Prostate gland (tissue), 2 donors: ENCODE measurements around the gene DMD. TPM values are rescaled to one million over a fixed set of nuclear protein-coding genes. Genes with fewer than 3 reads are reported as not detected.

ENCODE experiments used
- DNase-seq: peaks from one replicate; pipeline ENCODE4 v3.0.0-alpha.2; 2019; ENCODE audit warnings: low spot score
- H3K27ac ChIP-seq, 2 donors: fragments of 200-600 bp; sonication (generic); 2 replicates each; pipeline ENCODE4 v1.5.1; 2017 to 2019
- H3K27me3 ChIP-seq: fragments of 200-600 bp; sonication (generic); replicated peaks from 2 replicates; pipeline ENCODE4 v1.5.1; 2019; ENCODE audit not compliant: insufficient read depth
- H3K36me3 ChIP-seq, 2 donors: fragments of 200-600 bp; sonication (generic); 1 replicate in 1 of 2; 2 replicates in 1 of 2; pipeline versions ENCODE4 v1.5.1 to v1.8.1; 2017 to 2019
- H3K4me1 ChIP-seq: fragments of 200-600 bp; sonication (generic); replicated peaks from 2 replicates; pipeline ENCODE4 v1.5.1; 2019
- H3K4me3 ChIP-seq, 2 donors: fragments of 200-600 bp; sonication (generic); 2 replicates each; pipeline ENCODE4 v1.5.1; 2017 to 2019
- H3K9me3 ChIP-seq: fragments of 200-600 bp; sonication (generic); 2 replicates; pipeline ENCODE4 v1.5.1; 2017
- POLR2A ChIP-seq: fragments of 450-650 bp; IDR thresholded peaks from one replicate; pipeline ENCODE4 v1.6.1; 2016; ENCODE audit warnings: antibody characterized with exemption, mild to moderate bottlenecking
- POLR2AphosphoS5 ChIP-seq: sonication (generic); formaldehyde crosslinking; IDR thresholded peaks from one replicate; pipeline ENCODE4 v1.6.1; 2017; ENCODE audit warnings: antibody characterized with exemption
- WGBS: methylation state at CpG from one replicate; pipeline ENCODE4 v1.1.5; 2018; 5-methylcytosine and 5-hydroxymethylcytosine counted together
- intact Hi-C: fragments of 100-400 bp; cut with DNase I; formaldehyde crosslinking; loops from one replicate; pipeline ENCODE4 v1.14.2; 2022
- total RNA-seq, 2 donors: library from RNA; depleted of rRNA; stranded (reverse); fragments of >200 nt; gene quantifications; one replicate each; pipeline ENCODE4 v1.1.0, GENCODE V29; 2016
- TF ChIP-seq, protein P1 (sequence below), 4 experiments: fragments of 200-600 bp in 2 of 4; fragments of 450-650 bp in 2 of 4; sonication (generic) in 2 of 4; IDR thresholded peaks; 1 replicate in 3 of 4; 2 replicates in 1 of 4; pipeline ENCODE4 v1.5.1; 2016 to 2019; ENCODE audit warnings: antibody characterized with exemption in 4 of 4, mild to moderate bottlenecking in 2 of 4, moderate library complexity in 2 of 4

The DMD gene
- total RNA-seq, 2 donors from 2014 or later: 17.6 to 34.8 TPM

GRCh38 chrX:31190221-31190975 lies 2021.0 kb downstream of the DMD start:
- intact Hi-C loops: no loop called here
- DNase-seq: no peak
- WGBS: 69% methylated on average over 8 of the region's 11 CpGs
- Histone ChIP-seq H3K27me3 (no peaks in the 10 kb centered on the region), H3K4me3 (no peak overlapping the region), H3K27ac (no peak overlapping the region), H3K36me3 (no peaks in the 10 kb centered on the region), H3K4me1 (no peaks in the 10 kb centered on the region), H3K9me3 (no peaks in the 10 kb centered on the region)
- TF ChIP-seq POLR2AphosphoS5: no peak
- TF ChIP-seq POLR2A: no peak
- TF ChIP-seq, protein P1, sequence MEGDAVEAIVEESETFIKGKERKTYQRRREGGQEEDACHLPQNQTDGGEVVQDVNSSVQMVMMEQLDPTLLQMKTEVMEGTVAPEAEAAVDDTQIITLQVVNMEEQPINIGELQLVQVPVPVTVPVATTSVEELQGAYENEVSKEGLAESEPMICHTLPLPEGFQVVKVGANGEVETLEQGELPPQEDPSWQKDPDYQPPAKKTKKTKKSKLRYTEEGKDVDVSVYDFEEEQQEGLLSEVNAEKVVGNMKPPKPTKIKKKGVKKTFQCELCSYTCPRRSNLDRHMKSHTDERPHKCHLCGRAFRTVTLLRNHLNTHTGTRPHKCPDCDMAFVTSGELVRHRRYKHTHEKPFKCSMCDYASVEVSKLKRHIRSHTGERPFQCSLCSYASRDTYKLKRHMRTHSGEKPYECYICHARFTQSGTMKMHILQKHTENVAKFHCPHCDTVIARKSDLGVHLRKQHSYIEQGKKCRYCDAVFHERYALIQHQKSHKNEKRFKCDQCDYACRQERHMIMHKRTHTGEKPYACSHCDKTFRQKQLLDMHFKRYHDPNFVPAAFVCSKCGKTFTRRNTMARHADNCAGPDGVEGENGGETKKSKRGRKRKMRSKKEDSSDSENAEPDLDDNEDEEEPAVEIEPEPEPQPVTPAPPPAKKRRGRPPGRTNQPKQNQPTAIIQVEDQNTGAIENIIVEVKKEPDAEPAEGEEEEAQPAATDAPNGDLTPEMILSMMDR (IDR thresholded peaks at IDR 0.05): no peak

- intact Hi-C loops: no loop called here
- H3K27ac ChIP-seq: no peak overlapping the region
Measured at GRCh38 chrX:31186693-31187338, 2024.5 kb downstream of the DMD start.

GRCh38 chrX:31185884-31186283 lies 2025.5 kb downstream of the DMD start:
- intact Hi-C loops: no loop called here
- no peaks in the 10 kb centered on the region for H3K4me1 ChIP-seq
- WGBS: 100% methylated on average over 1 of the region's 1 CpG
- H3K9me3 ChIP-seq: no peaks in the 10 kb centered on the region
- no peak overlapping the region for H3K4me3 ChIP-seq
- H3K27me3 ChIP-seq: no peaks in the 10 kb centered on the region
- H3K27ac ChIP-seq: no peak overlapping the region
- DNase-seq: no peak
- TF ChIP-seq POLR2AphosphoS5: no peak
- no peak for TF ChIP-seq POLR2A
- no peaks in the 10 kb centered on the region for H3K36me3 ChIP-seq

More at GRCh38 chrX:31186693-31187338, 2024.5 kb downstream of the DMD start:
- TF ChIP-seq POLR2AphosphoS5: no peak
- TF ChIP-seq, protein P1 (IDR thresholded peaks at IDR 0.05): no peak
- TF ChIP-seq POLR2A: no peak
- no peaks in the 10 kb centered on the region for H3K36me3 ChIP-seq
- H3K4me3 ChIP-seq: no peak overlapping the region
- WGBS: 80% methylated on average over 3 of the region's 3 CpGs
- no peak for DNase-seq
- H3K27me3 ChIP-seq: no peaks in the 10 kb centered on the region
- H3K9me3 ChIP-seq: no peaks in the 10 kb centered on the region
- H3K4me1 ChIP-seq: no peaks in the 10 kb centered on the region

GRCh38 chrX:31181377-31182000 lies 2029.9 kb downstream of the DMD start:
- no peak overlapping the region for H3K4me3 ChIP-seq
- DNase-seq: no peak
- no peaks in the 10 kb centered on the region for H3K36me3 ChIP-seq
- no peaks in the 10 kb centered on the region for H3K4me1 ChIP-seq
- intact Hi-C loops: no loop called here
- no peak overlapping the region for H3K27ac ChIP-seq
- no peak for TF ChIP-seq POLR2A
- TF ChIP-seq, protein P1 (IDR thresholded peaks at IDR 0.05): no peak
- no peak for TF ChIP-seq POLR2AphosphoS5
- H3K27me3 ChIP-seq: no peaks in the 10 kb centered on the region
- WGBS: 18% methylated on average over 4 of the region's 4 CpGs
- H3K9me3 ChIP-seq: no peaks in the 10 kb centered on the region

DNA sequence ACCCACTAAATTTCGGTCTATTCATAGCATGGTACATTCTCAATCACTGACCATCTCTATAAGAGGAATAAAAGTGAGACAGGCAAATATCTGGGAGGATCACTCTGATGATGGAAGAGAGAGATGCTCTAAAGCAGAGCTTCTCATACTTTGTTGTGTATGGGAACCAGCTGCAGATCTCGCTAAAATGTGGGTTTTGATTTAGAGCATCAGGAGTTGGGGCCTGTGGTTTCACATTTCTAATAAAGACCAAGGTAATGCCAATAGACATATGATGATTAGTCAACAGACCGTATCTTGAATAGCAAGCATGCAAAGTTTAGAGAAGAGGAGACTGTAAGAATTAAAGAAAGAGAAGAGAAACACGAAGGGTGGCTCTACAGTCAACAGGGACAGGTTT lies 2032.1 kb downstream of the DMD start:
- DNase-seq: no peak
- TF ChIP-seq POLR2AphosphoS5: no peak
- TF ChIP-seq POLR2A: no peak
- TF ChIP-seq, protein P1 (IDR thresholded peaks at IDR 0.05): no peak
- 95% methylated on average over 4 of the region's 4 CpGs for WGBS
- Histone ChIP-seq H3K27ac (no peak overlapping the region), H3K9me3 (no peaks in the 10 kb centered on the region), H3K36me3 (no peaks in the 10 kb centered on the region), H3K27me3 (no peaks in the 10 kb centered on the region), H3K4me1 (no peaks in the 10 kb centered on the region), H3K4me3 (no peak overlapping the region)
- intact Hi-C loops: no loop called here
